ENCODE results near the gene CAPZB. TPM values are rescaled to one million over a fixed set of nuclear protein-coding genes. Genes with fewer than 3 reads are reported as not detected.
A peak's percentile ranks its signal among the peaks of the same experiment; 100 is the strongest.

CAPZB gene
- total RNA-seq, 1 donor from 2014 or later: 403 TPM

DNA sequence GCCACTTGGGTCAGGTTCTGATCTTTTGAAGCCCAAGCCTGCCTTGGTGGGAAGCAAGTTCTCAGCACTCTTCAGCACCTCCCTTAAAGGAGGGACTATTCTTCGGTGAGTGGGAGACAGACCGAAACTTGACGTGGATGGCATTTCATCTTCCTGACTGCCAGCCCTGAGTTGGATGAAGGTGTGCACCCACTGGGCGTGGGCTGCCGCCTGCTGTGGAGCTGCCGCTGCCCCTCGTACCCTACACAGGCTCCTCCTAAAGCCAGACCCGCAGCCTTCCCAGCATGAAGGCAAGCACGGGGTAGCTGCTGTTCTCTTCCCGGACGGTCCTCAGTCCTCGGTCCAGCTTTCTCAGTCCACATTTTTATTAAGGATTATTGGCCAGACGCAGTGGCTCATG is 89.1 kb downstream of the CAPZB start:
- DNase-seq (ENCODE audit: extremely low spot score, unreplicated experiment): no peak
- Mint-ChIP-seq H3K36me3 (ENCODE audit: unreplicated experiment) (peaks cover 14% of the 10 kb centered on the region), H3K9me3 (ENCODE audit: unreplicated experiment) (no peaks in the 10 kb centered on the region), H3K27ac (ENCODE audit: unreplicated experiment) (no peak overlapping the region), H3K4me1 (ENCODE audit: unreplicated experiment) (peaks cover 71% of the 10 kb centered on the region), H3K27me3 (ENCODE audit: unreplicated experiment) (no peaks in the 10 kb centered on the region), H3K4me3 (ENCODE audit: unreplicated experiment) (no peak overlapping the region)
- TF ChIP-seq CTCF (IDR thresholded peaks at IDR 0.05): no peak

DNA sequence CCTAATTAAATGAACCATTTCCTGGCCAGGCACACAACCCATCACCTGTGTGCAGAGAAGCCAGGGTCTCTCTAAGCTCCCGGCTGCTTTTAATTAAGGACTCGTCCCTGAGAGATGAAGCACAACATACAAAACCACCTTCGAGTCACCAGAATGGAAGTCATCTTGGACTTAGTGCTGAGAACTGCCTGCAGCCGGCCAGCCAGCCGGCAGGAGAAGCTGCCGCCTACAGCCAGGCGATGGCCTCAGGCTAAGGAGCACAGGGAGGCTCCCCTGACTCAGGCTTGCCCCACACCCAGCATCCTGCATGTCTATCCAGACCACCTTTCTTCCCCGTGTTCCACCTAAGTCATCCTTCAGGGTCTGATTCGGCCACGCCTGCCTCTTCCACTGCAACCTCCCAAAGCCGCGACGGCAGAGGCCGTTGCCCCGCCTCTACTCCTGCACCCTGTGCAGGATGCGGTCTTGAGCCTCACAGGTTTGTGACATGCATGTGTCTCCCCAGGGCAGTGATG is 89.6 kb downstream of the CAPZB start:
- Mint-ChIP-seq H3K27ac (ENCODE audit: unreplicated experiment) (peak overlapping the region; percentile 42), H3K9me3 (ENCODE audit: unreplicated experiment) (no peaks in the 10 kb centered on the region), H3K36me3 (ENCODE audit: unreplicated experiment) (peaks cover 14% of the 10 kb centered on the region), H3K27me3 (ENCODE audit: unreplicated experiment) (no peaks in the 10 kb centered on the region), H3K4me3 (ENCODE audit: unreplicated experiment) (no peak overlapping the region), H3K4me1 (ENCODE audit: unreplicated experiment) (peaks cover 71% of the 10 kb centered on the region)
- peak; percentile 18 for TF ChIP-seq CTCF (IDR thresholded peaks at IDR 0.05)
- no peak for DNase-seq (ENCODE audit: extremely low spot score, unreplicated experiment)

DNA sequence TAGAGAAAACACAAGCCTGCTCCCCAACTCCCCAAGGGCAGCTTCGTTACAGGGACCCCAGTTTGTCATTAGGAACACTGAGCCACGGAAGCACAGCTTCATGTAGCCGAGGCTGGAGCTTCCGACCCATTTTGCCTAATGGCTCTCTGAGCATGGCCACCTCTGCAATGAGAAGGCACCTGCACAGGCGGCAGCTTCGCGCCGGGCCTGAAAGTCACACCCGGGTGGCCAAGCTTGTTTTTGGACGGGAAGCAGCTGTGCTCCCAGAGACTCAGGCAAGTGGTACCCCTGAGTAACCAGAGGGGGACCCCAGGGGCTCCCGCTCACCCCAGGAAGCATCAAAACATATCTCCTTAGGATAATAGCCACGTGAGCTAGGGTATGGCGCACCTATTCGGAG is 92.3 kb downstream of the CAPZB start:
- Mint-ChIP-seq H3K4me1 (ENCODE audit: unreplicated experiment) (peaks cover 69% of the 10 kb centered on the region), H3K36me3 (ENCODE audit: unreplicated experiment) (peaks cover 4% of the 10 kb centered on the region), H3K4me3 (ENCODE audit: unreplicated experiment) (no peak overlapping the region), H3K9me3 (ENCODE audit: unreplicated experiment) (no peaks in the 10 kb centered on the region), H3K27me3 (ENCODE audit: unreplicated experiment) (no peaks in the 10 kb centered on the region), H3K27ac (ENCODE audit: unreplicated experiment) (peak overlapping the region; percentile 27)
- no peak for TF ChIP-seq CTCF (IDR thresholded peaks at IDR 0.05)
- DNase-seq (ENCODE audit: extremely low spot score, unreplicated experiment): no peak

DNA sequence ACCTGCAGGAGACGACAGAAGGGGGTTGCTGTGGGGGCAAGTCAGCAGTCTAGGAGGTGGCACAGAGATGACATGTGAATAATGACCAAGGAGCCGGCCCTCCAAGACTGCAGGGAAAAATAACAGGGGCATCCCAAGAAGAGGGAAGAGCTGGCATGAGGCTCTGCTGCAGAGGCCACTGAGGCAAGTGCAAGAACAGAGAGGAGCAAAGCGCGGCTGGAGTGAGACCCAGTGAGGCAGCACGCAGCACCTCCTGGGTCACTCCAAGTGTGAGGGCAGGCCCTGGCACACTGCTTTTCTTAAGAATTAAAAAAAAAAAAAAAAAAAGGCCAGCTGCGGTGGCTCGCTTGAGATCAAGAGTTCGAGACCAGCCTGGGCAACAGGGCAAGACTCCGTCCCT is 93.1 kb downstream of the CAPZB start:
- H3K27me3 Mint-ChIP-seq (ENCODE audit: unreplicated experiment): no peaks in the 10 kb centered on the region
- no peak for DNase-seq (ENCODE audit: extremely low spot score, unreplicated experiment)
- H3K27ac Mint-ChIP-seq (ENCODE audit: unreplicated experiment): peak overlapping the region; percentile 95
- no peak overlapping the region for H3K4me3 Mint-ChIP-seq (ENCODE audit: unreplicated experiment)
- H3K36me3 Mint-ChIP-seq (ENCODE audit: unreplicated experiment): peaks cover 4% of the 10 kb centered on the region
- H3K9me3 Mint-ChIP-seq (ENCODE audit: unreplicated experiment): no peaks in the 10 kb centered on the region
- H3K4me1 Mint-ChIP-seq (ENCODE audit: unreplicated experiment): peaks cover 69% of the 10 kb centered on the region
- TF ChIP-seq CTCF (IDR thresholded peaks at IDR 0.05): no peak

- peaks cover 72% of the 10 kb centered on the region for H3K4me1 Mint-ChIP-seq (ENCODE audit: unreplicated experiment)
These were observed 93.8 kb downstream of the CAPZB start for GRCh38 chr1:19391596-19391981.

More at GRCh38 chr1:19391596-19391981, 93.8 kb downstream of the CAPZB start:
- Mint-ChIP-seq H3K27me3 (ENCODE audit: unreplicated experiment) (no peaks in the 10 kb centered on the region), H3K9me3 (ENCODE audit: unreplicated experiment) (no peaks in the 10 kb centered on the region), H3K27ac (ENCODE audit: unreplicated experiment) (peak overlapping the region; percentile 95), H3K36me3 (ENCODE audit: unreplicated experiment) (peaks cover 4% of the 10 kb centered on the region), H3K4me3 (ENCODE audit: unreplicated experiment) (no peak overlapping the region)
- no peak for TF ChIP-seq CTCF (IDR thresholded peaks at IDR 0.05)
- no peak for DNase-seq (ENCODE audit: extremely low spot score, unreplicated experiment)

Data from osteocyte (in vitro differentiated cells).